Fibroblast of upper back skin (primary cell): Measurements from ENCODE around the gene CTRB1.
"Not testable (repeated sequence)": the region's sequence is repeated elsewhere in the genome, so short reads cannot be mapped to it uniquely, and the experiment has no call there.

Experiments
- DNase-seq: peaks from one replicate; pipeline ENCODE4 v3.0.0-alpha.2; 2013

CTRB1 gene

DNA sequence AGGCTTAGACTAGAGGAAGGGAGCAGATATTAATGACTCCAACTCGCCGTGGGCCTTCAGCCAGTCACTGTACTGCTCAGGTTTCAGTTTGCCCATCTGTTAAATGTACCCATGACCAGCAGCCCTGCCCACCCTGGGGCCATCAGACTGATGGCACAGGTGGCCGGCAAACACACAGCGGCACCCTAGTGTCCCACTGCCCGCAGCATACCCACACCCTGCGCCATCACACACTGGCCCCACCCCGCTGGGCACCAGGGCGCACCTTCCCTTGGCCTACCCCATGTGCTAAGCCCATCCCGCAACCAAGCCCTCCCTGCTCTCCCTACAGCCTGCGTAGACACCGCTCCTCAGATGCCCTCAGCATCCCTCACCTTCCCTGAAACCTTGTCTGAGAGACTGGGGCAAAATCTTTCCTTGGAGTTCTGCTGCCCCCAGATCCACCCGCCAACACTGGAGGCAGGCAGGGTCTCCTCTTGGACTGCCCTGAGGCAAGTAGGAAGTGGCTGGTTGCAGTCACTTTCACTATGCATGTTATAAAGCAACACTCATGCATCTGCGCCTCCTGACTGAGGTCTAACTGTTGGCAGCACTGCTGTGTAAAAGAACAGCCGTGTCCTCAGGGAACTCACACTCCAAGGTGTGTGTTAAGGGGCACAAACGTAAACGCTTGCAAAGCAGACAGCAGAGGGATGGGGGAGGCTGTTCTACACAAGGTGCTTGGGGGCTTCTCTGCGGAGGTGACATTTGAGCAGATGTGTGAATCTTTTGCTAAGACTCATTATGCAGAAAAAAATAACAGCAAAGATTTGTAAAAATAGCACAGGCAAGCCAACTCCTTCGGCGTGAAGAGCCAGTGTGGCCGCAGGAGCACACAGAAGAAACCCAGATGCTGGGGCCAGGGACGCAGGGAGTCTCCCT, 39.4 kb downstream of the CTRB1 start:
- DNase-seq: no peak

DNA sequence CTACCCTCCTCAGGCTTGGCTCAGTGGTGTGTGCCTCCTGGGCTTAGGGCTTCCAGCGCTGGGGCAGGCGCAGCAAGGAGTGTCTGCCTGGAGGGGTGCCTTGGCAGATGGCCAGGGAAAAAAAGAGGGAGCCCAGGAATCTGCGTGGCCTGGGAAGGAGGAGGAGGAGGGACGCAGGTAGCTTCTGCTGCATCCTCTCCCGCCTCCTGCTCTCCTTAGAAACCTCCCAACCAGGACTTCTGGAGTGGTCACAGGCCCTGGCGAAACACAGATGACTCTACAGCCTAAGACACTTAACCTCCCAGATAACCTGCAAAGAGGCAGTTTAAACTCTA, 40.0 kb downstream of the CTRB1 start:
- DNase-seq: no peak

DNA sequence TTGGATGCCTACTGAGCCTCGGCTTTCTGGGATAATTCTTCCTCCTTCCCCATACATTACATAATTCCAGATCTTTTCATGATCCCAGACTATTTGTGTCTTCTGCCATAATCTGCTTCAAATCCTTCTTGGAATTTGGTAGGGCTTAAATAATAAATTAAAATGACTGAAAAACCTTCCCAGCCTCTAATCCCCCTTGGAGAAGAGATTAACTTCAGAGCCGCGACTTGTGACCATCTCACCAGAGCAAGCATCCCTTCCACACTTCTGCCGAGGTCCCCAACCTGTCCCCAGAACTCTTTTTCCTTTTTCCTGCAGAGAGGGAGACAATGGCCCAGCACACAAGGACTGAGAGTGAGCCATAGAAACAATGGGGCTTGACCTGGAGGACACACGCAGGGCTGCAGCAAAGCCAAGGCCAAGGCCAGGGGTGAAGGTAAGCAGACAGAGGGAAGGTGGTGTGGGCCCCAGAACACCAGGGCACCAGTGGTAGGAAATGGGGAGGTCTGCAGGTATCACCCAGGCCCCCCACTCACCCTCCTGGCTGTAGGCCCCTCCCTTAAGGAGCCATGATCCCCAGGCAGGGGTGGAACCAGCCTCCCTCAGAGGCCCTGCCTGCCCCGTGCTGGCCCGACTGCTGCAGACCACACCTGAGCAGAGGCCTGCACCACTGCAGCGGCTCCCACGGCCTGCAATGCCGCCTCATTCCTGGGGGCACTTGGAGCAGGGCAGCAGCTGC, 42.2 kb downstream of the CTRB1 start:
- no peak for DNase-seq

DNA sequence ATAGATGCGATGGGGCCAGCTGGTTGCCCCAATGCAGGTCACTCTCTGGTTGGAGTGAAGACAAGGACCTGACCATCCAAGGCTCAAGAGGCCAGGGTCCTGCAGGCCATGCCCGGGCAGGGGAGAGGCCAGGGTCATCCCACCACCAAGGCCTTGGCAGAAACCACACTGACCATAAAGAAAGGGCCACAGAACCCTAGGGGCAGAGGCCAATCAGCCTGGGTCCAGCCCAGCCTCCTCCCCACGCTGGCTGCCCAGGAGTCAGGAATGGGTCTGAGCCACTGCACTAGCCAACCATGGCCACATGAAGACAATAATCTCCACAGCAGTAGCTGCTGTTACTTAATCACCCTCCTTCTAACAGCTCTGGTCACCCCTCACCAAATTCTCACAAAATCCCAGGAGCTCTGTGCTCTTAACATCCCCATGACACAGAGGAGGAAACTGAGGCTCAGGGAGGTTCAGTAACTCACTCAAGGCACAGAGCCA, 42.8 kb downstream of the CTRB1 start:
- no peak for DNase-seq

DNA sequence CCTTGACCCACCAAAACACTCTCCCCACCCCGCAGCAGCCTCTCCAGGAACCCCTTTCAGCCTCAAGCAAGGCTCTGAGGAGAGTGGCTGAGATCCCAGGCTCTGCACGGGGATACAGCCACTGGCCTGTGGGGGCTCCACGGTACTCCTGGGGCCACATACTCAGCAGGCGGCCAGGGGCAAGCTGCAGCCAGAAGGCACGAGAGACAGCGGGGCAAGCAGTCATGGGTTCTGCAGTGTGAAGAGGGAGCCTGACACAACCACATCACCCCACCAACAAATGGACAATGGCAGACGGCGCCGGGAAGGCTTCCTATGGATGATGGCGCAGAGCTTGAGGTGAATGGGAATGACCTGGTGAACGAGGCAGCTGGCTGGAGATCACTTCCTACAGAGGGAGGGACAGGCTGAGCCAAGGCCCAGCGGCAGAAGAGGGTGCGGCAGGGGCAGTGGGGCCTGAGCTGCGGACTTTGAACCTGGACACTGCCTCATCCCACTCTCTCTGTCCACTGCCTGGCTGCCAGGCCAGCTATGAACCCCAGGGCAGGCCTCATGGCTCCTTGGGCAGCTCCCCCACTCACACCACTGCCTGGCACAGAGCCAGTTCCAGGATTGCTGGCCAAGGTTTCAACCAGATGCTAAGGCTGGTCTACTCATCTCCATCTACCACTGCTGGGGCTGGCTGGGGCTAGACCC, 43.5 kb downstream of the CTRB1 start:
- DNase-seq: no peak

DNA sequence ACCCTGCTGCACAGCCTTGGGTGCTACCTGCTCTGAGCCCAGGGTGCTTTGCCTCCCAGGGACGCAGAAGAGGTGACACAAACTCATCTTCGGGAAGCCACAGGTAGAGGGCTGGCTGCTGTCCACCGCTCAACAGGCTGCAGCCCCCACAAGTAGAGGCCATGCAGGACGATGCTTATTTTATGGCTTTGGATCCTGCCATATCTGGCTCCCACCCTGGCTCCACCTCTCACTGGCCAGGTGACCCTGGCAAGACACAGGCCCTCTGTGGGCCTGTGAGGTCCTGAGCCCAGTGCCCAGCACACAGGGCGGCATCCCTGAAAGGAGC, 44.0 kb downstream of the CTRB1 start:
- no peak for DNase-seq

DNA sequence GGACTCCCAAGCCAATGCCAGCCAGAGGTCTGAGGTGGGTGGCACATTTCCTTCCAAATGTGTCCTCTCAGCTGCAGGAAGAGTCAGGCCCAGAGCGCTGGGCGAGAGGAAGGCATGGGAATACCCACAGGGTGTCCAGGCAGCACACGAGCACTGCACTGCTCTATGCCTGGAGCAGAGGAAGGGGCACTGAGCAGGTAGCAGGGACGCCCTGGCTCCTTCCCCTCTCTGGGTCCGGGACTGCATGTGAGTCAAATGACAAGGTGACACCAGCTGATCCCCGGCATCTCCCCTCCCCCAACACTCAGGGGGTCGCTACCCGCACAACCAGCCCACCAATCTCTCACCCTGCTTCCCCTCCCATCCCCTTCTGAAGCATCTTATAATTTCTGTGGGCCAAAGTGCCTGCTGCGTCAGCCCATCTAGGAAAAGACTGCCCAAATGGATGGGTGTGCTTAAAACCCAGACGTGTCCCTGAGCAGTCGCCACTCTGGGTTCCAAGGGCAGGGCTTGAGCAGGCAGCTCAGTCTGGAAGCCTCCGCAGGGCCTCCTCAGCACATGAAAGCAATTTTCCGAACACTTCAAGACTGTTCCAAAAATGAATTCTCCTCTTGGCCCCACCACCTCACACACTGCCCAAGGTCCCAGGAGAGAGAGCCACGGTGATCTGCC, 44.6 kb downstream of the CTRB1 start:
- DNase-seq: no peak

DNA sequence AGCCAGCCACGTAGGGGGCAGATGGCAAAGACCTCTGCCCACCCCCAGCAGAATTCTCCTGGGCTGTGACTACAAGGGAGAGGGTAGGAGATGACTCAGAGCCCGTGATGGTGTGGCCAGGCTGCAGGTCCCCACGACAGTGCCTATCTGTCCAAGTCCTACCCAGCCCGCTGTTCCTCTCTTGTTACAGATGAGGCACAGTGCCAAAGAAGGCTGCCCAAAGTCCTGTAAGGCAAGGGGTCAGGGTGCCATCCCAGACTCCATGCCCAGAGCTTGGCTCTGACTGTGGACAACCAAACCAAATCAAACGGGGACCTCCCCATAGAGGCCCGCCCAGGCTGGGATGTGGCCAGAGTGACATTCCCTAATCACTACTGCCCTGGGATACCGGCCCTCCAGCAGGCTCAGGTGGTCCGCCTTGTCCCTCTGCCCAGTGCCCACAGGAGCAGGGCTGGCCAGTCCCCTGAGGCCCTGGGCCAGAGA, 45.2 kb downstream of the CTRB1 start:
- DNase-seq: no peak

DNA sequence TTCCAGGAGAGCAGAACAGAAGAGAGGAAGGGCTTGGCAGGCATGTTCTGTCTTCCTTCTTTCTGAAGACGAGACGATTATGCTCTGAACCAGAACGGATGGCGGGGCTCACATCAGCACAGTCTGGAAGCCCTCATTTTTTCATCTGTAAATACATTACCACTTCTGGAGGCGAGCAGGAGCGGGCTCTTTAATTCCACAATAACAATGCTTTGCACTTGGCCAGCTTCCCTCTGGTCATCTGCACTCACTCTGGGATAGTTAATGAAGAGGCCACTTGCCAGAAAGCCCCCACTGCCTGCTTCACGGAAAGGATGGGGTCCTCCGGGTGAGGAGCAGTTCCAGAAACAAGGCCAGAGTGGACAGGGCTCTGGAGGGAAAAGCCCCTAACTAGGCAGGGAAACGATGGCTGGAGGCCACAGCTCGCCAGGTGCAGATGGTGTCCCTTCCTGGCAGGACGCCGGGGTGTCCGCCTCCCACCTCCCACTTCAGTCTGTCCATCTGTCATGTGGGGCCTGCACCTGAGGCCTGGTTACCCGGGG, 45.7 kb downstream of the CTRB1 start:
- no peak for DNase-seq

DNA sequence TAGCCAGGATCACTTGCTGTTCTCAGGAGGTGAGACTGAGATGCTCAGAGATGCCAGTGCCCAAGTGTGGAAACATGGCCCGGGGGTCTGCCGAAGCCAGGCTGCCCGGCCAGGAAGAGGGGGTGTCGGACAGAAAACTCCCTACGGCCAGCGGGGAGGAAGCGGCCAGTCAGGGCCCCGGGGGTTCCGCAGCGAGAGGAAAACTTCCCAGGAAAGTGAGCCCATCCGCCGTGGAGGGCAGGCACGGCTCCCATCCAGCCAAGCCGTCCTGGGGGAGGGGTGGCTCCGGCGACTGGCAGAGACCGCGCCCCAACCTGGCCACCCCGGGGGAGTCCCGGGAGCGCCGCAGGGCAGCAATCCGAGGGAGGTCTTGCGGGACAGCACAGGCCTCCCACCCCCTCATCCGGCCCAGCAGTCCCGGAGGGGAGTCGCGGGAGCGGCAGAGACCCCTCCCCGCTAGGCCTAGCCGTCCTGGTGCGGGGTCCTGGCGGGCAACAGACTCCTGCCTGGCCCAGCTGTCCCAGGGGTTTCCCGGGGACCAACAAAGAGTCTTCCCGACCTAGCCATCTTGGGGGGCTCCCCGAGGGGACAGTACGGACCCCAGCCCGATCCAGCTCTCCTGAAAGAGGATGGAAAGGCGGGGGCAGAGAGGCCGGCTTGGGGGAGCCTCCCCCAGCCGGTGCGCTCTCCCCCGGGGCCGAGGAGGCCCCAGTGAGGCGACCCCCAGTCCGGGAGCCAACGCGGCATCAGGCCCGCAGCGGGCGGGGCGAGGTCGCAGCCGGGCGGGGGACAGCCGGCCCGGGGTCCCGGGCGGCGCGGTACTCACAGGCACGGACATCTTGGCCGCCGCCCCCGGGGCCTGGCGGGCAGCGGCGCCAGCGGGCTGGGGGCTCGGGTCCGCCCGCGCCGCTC, 46.5 kb downstream of the CTRB1 start:
- DNase-seq: no peak

DNA sequence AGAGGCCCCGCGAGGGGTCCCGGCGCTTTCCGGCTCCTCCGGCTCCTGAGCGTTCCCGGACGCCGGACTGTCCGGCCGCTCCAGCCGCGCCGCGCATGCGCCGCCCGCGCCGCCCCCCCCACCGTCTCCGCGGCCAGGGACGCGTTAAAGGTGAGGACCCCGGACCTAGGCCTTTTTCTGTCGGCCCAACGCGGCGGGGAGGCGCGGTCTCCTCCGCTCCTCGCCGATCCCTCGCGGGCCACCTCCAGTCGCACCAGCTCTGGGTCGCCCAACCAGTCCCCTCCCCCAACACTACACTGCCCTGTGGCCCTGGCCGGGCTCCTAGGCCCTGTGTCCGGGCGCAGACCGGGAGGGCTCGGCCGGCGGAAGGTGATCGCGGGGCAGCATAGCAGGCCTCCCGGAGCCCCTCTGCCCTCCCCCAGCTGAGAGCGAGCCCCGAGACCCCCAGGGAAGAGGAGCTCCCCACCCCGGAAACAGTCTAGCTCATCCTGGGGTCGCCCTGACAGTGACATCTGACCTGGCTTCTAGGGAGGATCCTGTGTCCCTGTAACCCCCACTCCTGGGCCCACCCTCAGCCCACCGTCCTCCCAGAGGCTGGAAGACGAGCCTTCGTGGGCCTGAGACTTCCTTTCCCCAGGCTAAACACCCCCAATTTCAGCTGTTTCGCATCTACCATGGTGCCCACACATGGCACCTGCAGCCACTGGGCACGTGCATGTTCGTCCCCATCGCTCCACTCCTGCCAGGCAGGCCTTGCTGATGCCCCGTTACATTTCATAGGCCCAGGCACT, 47.3 kb downstream of the CTRB1 start:
- peak; percentile 69 for DNase-seq

DNA sequence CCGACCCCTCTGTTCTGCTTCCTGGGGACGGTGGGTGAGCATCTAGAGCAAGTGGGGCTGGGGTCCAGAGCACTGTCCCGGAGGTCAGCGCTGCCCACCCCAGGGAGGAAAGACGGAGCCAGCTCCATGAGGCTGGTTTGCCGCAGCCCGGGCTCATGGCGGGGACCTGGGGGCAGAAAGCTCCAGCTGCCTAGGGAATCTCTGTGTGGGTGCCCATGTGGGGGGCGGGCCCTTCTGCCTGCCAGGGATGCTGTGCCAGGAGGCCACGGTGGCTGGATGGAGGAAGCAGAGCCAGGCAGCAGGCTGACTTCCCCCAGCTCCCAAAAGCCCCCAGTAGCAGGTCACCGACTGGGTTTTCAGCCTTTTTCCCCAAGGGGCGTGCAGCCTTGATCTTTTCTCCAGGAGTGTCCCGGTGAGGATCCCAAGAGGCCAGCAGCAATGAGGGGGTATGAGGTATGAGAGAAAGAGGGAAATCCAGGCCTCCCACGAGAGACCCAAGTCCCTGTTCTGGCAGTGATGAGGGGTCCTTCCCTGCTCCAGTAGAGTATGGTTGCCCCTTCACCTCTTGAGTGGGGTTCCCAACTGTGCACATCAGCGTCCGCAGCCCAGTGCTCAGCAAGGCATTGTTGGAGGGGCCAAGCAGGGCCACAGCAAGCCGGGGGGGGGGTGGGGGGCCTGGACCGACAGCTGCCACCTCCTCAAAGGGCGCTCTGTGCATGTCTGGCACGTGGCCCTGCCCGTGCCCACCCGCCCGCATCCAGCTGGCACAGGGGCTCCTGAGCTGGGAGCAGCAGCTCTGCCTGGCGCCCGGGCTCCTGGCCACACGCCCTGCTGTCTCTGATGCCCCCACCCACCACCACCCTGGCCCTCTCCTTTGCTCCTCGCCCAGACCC, 48.2 kb downstream of the CTRB1 start:
- no peak for DNase-seq

DNA sequence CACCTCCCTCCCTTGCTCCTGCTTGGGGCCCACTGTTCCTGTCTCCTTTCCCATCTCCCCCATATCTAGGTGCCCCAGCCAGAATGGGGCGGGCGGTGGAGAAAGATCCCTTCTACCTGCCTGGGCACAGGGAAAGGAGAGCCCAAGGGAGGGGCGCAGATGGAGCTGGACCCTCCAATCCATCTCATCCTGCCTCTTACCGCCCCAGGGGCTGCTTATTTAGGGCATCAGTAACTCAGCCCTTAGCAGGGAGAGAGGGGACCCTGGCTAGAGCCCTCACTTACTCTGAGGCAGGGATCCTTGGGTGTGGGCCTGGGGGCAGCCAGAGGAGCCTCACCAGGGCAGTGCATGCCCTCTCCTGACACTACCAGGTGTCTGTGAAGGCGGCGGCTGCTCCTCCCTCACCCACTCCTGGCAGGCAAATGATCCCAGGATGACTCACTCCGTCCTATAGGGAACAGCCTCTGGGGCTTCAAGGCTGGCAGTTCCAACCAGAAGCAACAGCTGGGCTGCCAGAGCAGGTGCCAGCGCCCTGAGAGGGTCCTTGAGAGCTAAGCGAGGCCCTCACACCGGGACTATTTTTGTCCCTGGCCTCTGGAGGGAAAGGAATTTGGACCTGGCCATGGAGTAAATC, 49.0 kb downstream of the CTRB1 start:
- DNase-seq: no peak

DNA sequence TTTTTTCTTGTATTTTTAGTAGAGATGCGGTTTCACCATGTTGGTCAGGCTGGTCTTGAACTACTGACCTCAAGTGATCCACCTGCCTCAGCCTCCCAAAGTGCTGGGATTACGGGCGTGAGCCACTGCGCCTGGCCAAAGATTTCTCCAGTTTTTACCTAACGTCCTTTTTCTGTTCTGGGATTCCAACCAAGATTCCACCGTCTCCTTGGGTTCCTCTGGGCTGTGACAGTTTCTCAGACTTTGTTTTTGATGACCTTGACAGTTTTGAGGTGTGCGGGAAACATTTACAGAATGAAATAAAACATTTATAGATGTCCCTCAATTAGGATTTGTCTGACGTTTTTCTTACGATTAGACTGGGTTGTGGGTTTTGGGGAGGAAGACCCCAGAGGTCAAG, 50.6 kb downstream of the CTRB1 start:
- not testable (repeated sequence) for DNase-seq

DNA sequence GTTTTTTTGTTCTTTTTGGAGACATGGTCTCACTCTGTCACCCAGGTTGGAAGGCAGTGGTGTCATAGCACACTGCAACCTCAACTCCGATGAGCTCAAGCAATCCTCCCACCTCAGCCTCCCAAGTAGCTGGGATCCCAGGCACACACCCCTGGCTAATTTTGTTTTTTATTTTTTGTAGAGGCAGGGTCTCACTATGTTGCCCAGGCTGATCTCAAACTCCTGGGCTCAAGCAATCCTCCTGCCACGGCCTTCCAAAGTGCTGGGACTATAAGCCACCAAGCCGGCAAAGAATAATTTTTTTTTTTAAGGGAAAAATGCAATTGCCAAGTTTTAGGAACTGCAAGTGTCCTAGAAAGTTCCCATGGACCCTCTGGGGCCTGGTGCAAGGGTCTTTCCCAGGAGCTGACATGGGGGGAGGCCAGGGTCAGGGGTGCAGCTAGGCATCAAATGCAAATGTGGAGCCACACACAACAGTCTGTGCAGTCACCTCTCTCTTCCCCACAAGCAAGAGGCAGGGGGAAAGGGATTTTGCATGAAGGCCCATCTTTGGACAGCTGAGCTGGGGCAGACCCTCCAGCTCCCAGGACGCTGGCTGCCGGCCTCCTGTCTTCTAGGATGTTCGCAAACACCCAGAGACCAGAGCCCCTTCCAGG, 52.8 kb downstream of the CTRB1 start:
- no peak for DNase-seq

DNA sequence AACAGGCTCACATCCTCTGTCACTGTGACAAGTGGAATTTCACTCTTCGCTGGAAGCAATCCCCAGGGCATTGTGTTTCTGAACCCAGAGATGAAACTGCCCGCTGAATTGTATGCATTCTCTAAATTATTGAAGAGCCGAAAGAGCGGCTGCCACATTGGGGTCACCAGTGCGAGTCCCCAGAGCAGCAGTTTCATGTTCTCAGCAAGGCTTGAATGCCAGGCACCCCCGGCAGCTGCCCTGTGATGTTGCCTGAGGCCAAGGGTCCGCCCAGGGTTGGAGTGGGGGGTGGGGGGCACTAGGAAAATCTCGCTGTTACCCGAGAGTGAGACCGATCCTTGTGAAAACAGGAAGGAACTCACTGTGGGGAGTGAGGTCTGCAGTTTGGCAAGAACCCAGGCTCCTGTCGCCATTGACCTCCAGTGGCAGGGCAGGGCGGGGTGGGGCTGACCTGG, 53.3 kb downstream of the CTRB1 start:
- DNase-seq: no peak

DNA sequence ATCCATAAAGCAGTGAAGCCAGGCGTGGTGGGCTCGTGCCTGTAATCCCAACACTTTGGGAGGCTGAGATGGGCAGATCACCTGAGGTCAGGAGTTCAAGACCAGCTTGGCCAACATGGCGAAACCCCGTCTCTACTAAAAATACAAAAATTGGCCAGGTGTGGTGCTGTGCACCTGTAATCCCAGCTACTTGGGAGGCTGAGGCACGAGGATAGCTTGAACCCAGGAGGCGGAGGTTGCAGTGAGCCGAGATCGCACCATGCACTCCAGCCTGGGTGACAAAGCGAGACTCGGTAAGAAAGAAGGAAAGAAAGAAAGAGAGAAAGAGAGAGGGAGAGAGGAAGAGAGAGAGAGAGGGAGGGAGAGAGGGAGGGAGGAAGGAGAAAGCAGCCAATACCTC, 53.8 kb downstream of the CTRB1 start:
- not testable (repeated sequence) for DNase-seq
